PC-3 (cell line): ENCODE results near the gene SNF8. TPM values are rescaled to one million over a fixed set of nuclear protein-coding genes. Genes with fewer than 3 reads are reported as not detected.

ENCODE experiments used
- ATAC-seq: fragments of 200-7000 bp; cut with Tn5 transposase; 2 replicates; pipeline ENCODE4 v1.9.1; 2020; ENCODE audit warnings: mild to moderate bottlenecking, moderate library complexity
- BruUV-seq: library from RNA; stranded (reverse); fragments of 400-500 nt; replicated peaks from 2 replicates; lab custom pipeline; 2021; lab: Mats Ljungman, UMichigan
- CTCF ChIA-PET: fragments of 300-600 bp; sonication (Branson Sonifier 250); formaldehyde crosslinking; loops from one replicate; lab custom pipeline; 2022; ENCODE audit warnings: antibody characterized with exemption; lab: Charles Lee
- POLR2A ChIA-PET: fragments of 300-600 bp; sonication (Branson Sonifier 250); formaldehyde crosslinking; loops from one replicate; lab custom pipeline; 2022; ENCODE audit warnings: antibody characterized with exemption; ENCODE audit not compliant: unreplicated experiment; lab: Charles Lee
- DNase-seq: peaks from one replicate; pipeline ENCODE4 v3.0.0-alpha.2; 2015
- H2AFZ ChIP-seq: fragments of 300-600 bp; sonication (generic); 2 replicates; pipeline ENCODE4 v1.6.0; 2016; ENCODE audit warnings: antibody characterized with exemption, low read length
- H3F3A ChIP-seq: fragments of 300-600 bp; sonication (generic); one replicate; pipeline ENCODE4 v1.6.0; 2017; ENCODE audit warnings: antibody characterized with exemption, low read length, control low read depth, mild to moderate bottlenecking; ENCODE audit not compliant: unreplicated experiment
- H3K27ac ChIP-seq: fragments of 300-600 bp; sonication (generic); 2 replicates; pipeline ENCODE4 v1.5.1; 2016; ENCODE audit warnings: mild to moderate bottlenecking, low read length
- H3K27me3 ChIP-seq: fragments of 300-600 bp; sonication (generic); 2 replicates; pipeline ENCODE4 v1.6.1; 2016; ENCODE audit warnings: low read length, mixed read lengths
- H3K36me3 ChIP-seq: fragments of 300-600 bp; sonication (generic); 2 replicates; pipeline ENCODE4 v1.6.1; 2016; ENCODE audit warnings: low read depth, mixed run types, low read length, mixed read lengths
- H3K4me1 ChIP-seq: fragments of 300-600 bp; sonication (generic); 2 replicates; pipeline ENCODE4 v1.5.1; 2016; ENCODE audit warnings: low read length; ENCODE audit not compliant: insufficient read depth
- H3K4me2 ChIP-seq: fragments of 300-600 bp; sonication (generic); 2 replicates; pipeline ENCODE4 v1.6.0; 2016; ENCODE audit warnings: low read length
- H3K4me3 ChIP-seq: fragments of 300-600 bp; sonication (generic); 2 replicates; pipeline ENCODE4 v1.5.1; 2016; ENCODE audit warnings: mild to moderate bottlenecking, low read length, mixed read lengths
- H3K79me2 ChIP-seq: fragments of 300-600 bp; sonication (generic); 2 replicates; pipeline ENCODE4 v1.6.1; 2017; ENCODE audit warnings: low read length, mixed read lengths
- H3K9ac ChIP-seq: fragments of 300-600 bp; sonication (generic); 2 replicates; pipeline ENCODE4 v1.6.0; 2016; ENCODE audit warnings: mild to moderate bottlenecking, low read length
- H3K9me2 ChIP-seq: fragments of 300-600 bp; sonication (generic); replicated peaks from 2 replicates; pipeline ENCODE4 v1.6.1; 2016; ENCODE audit warnings: mixed run types, low read length, mixed read lengths
- H3K9me3 ChIP-seq: fragments of 300-600 bp; sonication (generic); 2 replicates; pipeline ENCODE4 v1.6.1; 2016; ENCODE audit warnings: low read length, mixed read lengths
- H4K20me1 ChIP-seq: fragments of 300-600 bp; sonication (generic); 2 replicates; pipeline ENCODE4 v1.6.1; 2016; ENCODE audit warnings: low read length, mixed read lengths
- EZH2 ChIP-seq: fragments of 300-600 bp; sonication (generic); IDR thresholded peaks from one replicate; pipeline ENCODE4 v1.6.1; 2017; ENCODE audit warnings: antibody characterized with exemption, mild to moderate bottlenecking, low read length; ENCODE audit not compliant: unreplicated experiment
- EZH2phosphoT487 ChIP-seq: fragments of 300-600 bp; sonication (generic); IDR thresholded peaks from 2 replicates; pipeline ENCODE4 v1.6.1; 2018; ENCODE audit warnings: mild to moderate bottlenecking, antibody characterized with exemption, low read length, borderline replicate concordance
- intact Hi-C: fragments of 100-400 bp; cut with micrococcal nuclease; formaldehyde crosslinking; loops from 2 replicates; pipeline ENCODE4 v1.9.0; 2023
- total RNA-seq: library from RNA; depleted of rRNA; stranded (reverse); fragments of >200 nt; gene quantifications from 2 replicates; pipeline ENCODE4 v1.2.3, GENCODE V29; 2014
- TF ChIP-seq, protein P1 (sequence below): fragments of 300-600 bp; sonication (generic); conservative IDR thresholded peaks from 2 replicates; pipeline ENCODE4 v1.5.1; 2017; ENCODE audit warnings: antibody characterized with exemption, low read depth, mild to moderate bottlenecking, low read length

Gene SNF8
- total RNA-seq, 1 experiment from 2014 or later: 278 TPM

DNA sequence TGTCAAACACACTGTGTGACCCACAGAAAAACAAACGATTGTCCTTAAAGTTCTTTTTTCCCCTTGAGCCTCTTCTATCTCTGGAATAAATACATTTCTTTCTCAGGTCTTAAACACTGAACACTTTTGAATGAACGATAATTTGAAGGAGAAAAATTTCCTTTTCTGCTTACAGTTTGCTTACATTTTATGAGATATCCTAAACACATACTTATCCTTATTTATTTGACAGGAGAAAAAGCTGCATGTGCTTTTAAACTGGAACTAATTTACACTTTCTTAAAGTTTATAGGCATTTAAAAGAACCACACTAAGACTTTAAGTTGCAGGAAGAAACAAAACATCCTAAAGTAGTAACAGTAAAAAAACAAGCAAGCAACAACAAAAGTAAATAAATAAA is 47.8 kb upstream of the SNF8 start:
- H3K9ac ChIP-seq: no peak overlapping the region
- DNase-seq (no peak), ATAC-seq (no peak)
- H3K27me3 ChIP-seq: peaks cover 89% of the 10 kb centered on the region
- no peaks in the 10 kb centered on the region for H3K79me2 ChIP-seq
- intact Hi-C loops: no loop called here
- no peak overlapping the region for H3K4me3 ChIP-seq
- no peaks in the 10 kb centered on the region for H3K9me3 ChIP-seq
- H3F3A ChIP-seq: no peaks in the 10 kb centered on the region
- H3K36me3 ChIP-seq: no peaks in the 10 kb centered on the region
- no peak overlapping the region for H3K27ac ChIP-seq
- H2AFZ ChIP-seq: no peak overlapping the region
- TF ChIP-seq EZH2 (no peak), EZH2phosphoT487 (no peak)
- TF ChIP-seq, protein P1, sequence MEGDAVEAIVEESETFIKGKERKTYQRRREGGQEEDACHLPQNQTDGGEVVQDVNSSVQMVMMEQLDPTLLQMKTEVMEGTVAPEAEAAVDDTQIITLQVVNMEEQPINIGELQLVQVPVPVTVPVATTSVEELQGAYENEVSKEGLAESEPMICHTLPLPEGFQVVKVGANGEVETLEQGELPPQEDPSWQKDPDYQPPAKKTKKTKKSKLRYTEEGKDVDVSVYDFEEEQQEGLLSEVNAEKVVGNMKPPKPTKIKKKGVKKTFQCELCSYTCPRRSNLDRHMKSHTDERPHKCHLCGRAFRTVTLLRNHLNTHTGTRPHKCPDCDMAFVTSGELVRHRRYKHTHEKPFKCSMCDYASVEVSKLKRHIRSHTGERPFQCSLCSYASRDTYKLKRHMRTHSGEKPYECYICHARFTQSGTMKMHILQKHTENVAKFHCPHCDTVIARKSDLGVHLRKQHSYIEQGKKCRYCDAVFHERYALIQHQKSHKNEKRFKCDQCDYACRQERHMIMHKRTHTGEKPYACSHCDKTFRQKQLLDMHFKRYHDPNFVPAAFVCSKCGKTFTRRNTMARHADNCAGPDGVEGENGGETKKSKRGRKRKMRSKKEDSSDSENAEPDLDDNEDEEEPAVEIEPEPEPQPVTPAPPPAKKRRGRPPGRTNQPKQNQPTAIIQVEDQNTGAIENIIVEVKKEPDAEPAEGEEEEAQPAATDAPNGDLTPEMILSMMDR: no peak
- no peaks in the 10 kb centered on the region for H4K20me1 ChIP-seq
- ChIA-PET CTCF (interaction anchor here (0.6 kb wide), 1 partner anchor 40 kb away, joined by 3 read pairs; no protein-coding TSS in a partner anchor), POLR2A (interaction anchor here (0.7 kb wide), 1 partner anchor 191 kb away, joined by 4 read pairs; no protein-coding TSS in a partner anchor)
- H3K9me2 ChIP-seq: no peaks in the 10 kb centered on the region
- no peaks in the 10 kb centered on the region for H3K4me1 ChIP-seq
- no TSS peak for BruUV-seq
- H3K4me2 ChIP-seq: no peak overlapping the region

DNA sequence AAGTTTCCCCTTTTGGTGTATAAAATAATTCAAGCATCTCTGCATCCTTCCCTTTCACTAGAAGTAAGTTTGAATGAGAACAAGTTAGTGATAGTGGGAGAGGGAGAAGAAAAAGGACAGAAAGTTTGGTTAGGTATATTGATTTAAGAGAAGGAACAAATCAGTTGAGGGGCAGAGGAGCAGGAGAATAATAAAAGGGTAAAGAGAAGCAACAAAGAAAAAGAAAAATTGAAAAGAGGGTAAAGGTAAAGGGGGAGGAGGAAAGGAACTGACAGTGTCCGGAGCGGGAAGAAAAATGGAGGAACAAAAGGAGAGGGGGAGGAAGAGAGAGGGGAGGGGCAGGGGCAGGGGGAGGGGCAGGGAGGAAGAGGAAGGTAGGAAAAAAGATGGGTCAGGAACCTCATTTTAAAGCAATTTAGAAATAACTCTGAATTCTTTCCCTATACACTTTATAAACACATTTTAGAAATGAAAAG is 46.3 kb upstream of the SNF8 start:
- Histone ChIP-seq H3K4me1 (no peaks in the 10 kb centered on the region), H3K79me2 (no peaks in the 10 kb centered on the region), H3K4me3 (no peak overlapping the region), H3F3A (no peaks in the 10 kb centered on the region), H3K27me3 (peaks cover 88% of the 10 kb centered on the region), H3K27ac (no peak overlapping the region), H3K36me3 (no peaks in the 10 kb centered on the region), H4K20me1 (no peaks in the 10 kb centered on the region), H3K9me2 (no peaks in the 10 kb centered on the region), H3K4me2 (no peak overlapping the region), H3K9me3 (no peaks in the 10 kb centered on the region), H2AFZ (no peak overlapping the region), H3K9ac (no peak overlapping the region)
- BruUV-seq: no TSS peak
- no peak for DNase-seq
- intact Hi-C loops: no loop called here
- ATAC-seq: no peak
- TF ChIP-seq, protein P1: no peak
- TF ChIP-seq EZH2 (no peak), EZH2phosphoT487 (no peak)
- ChIA-PET CTCF (no interaction called here), POLR2A (no interaction called here)

DNA sequence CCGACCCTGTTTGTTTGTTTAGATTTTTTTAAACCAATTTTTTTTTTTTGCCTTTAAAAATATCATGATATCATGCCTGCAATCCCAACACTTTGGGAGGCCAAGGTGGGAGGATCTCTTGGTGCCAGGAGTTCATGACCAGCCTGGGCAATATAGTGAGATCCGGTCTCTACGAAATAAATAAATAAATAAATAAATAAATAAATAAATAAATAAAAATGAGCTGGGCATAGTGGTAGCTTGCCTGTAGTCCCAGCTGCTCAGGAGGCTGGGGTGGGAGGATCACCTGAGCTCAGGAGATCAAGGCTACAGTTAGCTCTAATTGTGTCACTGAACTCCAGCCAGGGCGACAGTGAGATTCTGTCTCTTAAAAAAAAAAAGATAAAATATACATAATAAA is 44.5 kb upstream of the SNF8 start:
- intact Hi-C loops: no loop called here
- Histone ChIP-seq H3F3A (no peaks in the 10 kb centered on the region), H3K9me3 (no peaks in the 10 kb centered on the region), H3K9ac (no peak overlapping the region), H3K79me2 (no peaks in the 10 kb centered on the region), H2AFZ (no peak overlapping the region), H4K20me1 (no peaks in the 10 kb centered on the region), H3K4me2 (no peak overlapping the region), H3K4me1 (no peaks in the 10 kb centered on the region), H3K27ac (no peak overlapping the region), H3K4me3 (no peak overlapping the region), H3K36me3 (no peaks in the 10 kb centered on the region), H3K27me3 (peaks cover 77% of the 10 kb centered on the region), H3K9me2 (no peaks in the 10 kb centered on the region)
- TF ChIP-seq EZH2 (no peak), EZH2phosphoT487 (no peak)
- TF ChIP-seq, protein P1: no peak
- BruUV-seq: no TSS peak
- DNase-seq (no peak), ATAC-seq (no peak)
- CTCF ChIA-PET: interaction anchor here (0.6 kb wide), 1 partner anchor 57 kb away, joined by 3 read pairs; no protein-coding TSS in a partner anchor
- POLR2A ChIA-PET: no interaction called here
